HG03045 (cell line): ENCODE results near the gene ARR3.
"Not testable (repeated sequence)": the region's sequence is repeated elsewhere in the genome, so short reads cannot be mapped to it uniquely, and the experiment has no call there.

Experiments used
- ATAC-seq: cut with Tn5 transposase; IDR thresholded peaks from one replicate; pipeline ENCODE4 v1.9.1; 2021; ENCODE audit warnings: mild to moderate bottlenecking, moderate library complexity; ENCODE audit not compliant: unreplicated experiment

Gene ARR3

GRCh38 chrX:70268034-70268433, at the start of gene ARR3:
Gene ARR3, plus strand, starts transcription at chrX:70268334. Its CDS starts 1,052 bp downstream, at chrX:70269386.
- no peak for ATAC-seq

DNA sequence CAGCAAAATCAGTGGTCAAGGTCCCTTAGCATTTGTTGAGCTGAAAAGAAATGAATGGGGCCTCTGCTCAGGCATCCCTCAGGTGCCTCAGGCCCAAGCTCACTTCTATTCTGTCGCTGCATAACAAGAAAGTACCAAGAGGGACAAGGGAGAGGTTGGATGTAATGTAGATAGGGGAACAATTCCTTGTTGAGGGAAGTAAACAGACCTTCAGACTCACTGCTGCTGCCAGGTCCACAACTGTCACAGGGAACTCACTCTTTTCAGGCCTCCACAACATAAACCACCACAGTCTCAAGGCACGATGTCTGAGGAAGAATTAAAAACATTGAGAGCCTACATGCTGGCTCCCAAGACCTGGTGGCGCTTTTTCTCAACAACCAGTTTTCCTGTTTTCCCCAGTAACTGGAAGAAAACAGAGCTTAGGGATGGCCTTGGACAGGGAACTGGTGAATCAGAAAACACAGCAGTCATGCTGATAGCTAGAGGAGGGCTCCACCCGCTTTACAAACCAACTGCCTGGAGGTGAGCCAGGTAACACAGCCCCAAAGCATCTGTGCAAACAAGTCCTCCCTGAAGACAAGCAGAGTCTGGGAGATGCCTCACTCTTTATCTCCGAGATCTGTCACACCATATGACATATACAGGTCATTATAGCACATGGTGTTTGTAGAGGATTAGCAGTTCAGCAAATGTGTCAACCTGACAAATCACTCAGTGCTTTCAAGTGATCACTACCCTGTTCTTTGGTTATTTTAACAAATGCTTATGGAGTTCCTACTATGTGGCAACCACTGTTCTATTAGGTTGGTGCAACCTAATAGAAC, 48.0 kb upstream of the ARR3 start:
- ATAC-seq: no peak

GRCh38 chrX:70226048-70226447, 42.1 kb upstream of the ARR3 start:
- ATAC-seq: no peak

DNA sequence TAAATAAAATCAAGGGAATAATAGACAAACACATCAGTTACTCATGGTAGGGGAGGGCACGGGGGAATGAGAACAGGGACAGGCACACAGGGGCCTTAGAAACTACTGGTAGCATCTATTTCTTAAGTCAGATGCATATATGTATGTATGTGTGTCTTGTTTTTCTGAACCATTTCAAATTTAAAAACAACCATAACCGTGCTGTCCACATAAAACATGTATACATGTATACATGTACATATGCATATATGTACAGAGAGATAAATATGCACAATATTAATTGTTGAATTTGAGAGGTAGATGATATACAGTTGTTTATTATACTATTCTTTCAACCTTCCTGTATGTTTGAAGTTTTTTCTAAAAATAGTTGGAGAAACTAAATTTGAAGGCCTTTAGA, 41.4 kb upstream of the ARR3 start:
- ATAC-seq: no peak

DNA sequence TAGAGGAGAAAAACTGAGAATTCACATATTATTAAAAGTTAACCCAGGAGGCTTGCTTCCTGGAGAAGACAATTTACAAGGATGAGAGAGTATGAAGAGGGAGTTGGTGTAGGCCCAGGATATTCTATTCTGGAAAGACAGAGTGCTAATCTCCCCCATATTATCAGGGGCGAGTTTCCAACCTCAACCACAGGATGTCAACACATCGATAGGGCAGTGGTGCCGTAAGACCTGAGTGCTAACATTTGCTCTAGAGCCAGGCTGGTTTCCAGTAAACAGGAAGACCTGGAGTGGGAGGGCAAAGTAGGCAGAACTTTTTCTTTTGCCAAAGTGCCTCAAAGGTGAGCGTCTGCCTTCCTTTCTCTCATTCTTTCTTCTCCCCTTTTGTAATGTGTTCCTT, 36.5 kb upstream of the ARR3 start:
- ATAC-seq: no peak

- no peak for ATAC-seq
Measured at GRCh38 chrX:70234355-70234754, 33.8 kb upstream of the ARR3 start, which contains the start of gene AWAT1. Gene AWAT1, plus strand, starts transcription at chrX:70234655. Its CDS starts 41 bp downstream, at chrX:70234696.

GRCh38 chrX:70240751-70241150, 27.4 kb upstream of the ARR3 start:
- ATAC-seq: no peak

GRCh38 chrX:70241501-70241900, 26.6 kb upstream of the ARR3 start:
- no peak for ATAC-seq

GRCh38 chrX:70243601-70244000, 24.5 kb upstream of the ARR3 start:
- not testable (repeated sequence) for ATAC-seq

DNA sequence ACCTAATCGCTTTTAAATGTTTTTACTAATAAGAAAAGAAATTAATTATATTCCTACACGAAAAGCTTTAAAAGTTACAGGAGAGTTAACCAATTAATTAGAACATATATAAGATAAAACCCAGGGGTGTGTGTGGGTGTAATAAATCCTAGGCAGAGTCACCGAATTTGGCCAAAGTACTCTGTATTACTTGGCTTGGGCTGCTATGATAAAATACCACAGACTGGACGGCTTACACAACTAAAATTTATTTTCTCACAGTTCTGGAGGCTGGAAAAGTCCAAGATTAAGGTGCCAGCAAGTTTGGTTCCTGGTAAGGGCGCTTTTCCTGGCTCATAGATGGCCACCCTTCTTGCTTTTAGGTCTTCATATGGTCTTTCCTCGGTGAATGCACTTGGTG, 23.3 kb upstream of the ARR3 start:
- no peak for ATAC-seq

GRCh38 chrX:70247252-70247651, 20.9 kb upstream of the ARR3 start:
- ATAC-seq: no peak

DNA sequence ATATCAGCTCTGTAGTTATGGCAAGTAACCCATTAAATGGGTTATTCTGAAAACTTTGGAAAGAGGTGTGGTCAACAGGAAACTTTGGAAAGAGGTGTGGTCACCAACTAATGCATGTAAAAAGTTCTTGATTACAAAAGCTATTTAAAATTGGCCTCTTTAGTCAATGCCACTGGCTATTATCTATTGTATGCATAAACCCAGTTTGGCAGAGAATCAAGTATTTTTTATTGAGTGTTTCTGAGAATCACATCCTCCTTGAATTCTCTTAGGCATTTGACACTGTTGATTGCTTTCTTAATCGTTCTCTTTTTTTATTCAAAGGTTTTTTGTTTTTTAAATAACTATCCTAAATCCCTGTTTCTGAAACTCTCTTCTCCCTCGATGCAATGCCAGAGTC, 15.6 kb upstream of the ARR3 start:
- no peak for ATAC-seq

- ATAC-seq: no peak
Measured at GRCh38 chrX:70253377-70254062, 14.6 kb upstream of the ARR3 start.

GRCh38 chrX:70254063-70254400, 14.1 kb upstream of the ARR3 start:
- no peak for ATAC-seq

- ATAC-seq: no peak
Measured at GRCh38 chrX:70254909-70255308, 13.2 kb upstream of the ARR3 start.

- no peak for ATAC-seq
Measured at GRCh38 chrX:70255452-70255851, 12.7 kb upstream of the ARR3 start.

- ATAC-seq: no peak
Measured at GRCh38 chrX:70257423-70258288, 10.5 kb upstream of the ARR3 start.

DNA sequence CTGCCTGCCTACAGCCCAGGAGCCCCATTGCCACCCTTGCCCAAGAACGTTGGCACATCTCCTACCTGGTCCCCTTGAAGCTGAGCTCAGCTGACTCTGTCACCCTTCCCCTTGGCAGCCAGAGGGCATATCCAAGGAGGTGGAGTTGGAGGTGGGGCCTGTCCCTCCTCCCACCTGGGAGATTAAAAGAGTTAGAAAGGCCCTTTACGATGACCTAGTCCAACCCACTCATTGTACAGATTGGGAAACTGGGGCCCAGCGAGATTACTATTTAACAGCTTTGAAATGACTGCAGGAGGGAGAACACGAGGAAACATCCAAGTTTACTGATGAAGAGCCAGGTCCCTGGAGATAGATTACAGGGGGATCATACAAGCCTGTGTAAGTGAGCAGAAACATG, 8.0 kb upstream of the ARR3 start, which contains the start of gene P2RY4:
Gene P2RY4, minus strand, starts transcription at position 101 of the 400 bp plus-strand sequence. CDS start 580 bp downstream, outside the sequence.
- no peak for ATAC-seq

DNA sequence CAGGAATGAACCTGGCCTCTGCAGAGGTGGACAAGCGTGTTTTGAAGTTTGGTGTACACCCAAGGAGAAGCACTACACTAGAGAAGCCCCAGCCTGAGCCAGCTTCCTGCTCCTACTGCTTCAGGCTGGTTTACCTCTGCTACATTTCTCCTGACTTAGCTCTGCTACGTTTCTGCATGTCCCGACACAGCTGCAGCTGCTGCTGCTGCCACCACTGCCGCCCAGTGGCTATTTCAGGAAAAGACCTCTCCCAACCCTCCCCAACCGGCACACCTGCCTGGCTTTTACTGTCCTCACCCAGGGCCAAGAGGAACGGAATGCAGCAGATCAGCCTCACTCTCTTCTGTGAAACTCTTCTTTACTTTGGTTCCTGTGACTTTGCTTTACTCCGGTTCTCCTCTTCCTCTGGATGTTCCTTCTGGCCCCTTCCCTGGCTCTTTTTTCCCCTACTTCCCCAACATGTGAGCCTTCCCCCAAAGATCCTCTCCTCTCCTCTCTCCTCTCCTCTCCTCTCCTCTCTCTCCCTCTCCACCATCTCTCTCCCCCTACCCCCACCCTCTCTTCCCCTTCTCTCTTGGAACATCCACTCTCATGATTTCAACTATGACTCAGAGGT, 5.1 kb upstream of the ARR3 start:
- ATAC-seq: no peak

DNA sequence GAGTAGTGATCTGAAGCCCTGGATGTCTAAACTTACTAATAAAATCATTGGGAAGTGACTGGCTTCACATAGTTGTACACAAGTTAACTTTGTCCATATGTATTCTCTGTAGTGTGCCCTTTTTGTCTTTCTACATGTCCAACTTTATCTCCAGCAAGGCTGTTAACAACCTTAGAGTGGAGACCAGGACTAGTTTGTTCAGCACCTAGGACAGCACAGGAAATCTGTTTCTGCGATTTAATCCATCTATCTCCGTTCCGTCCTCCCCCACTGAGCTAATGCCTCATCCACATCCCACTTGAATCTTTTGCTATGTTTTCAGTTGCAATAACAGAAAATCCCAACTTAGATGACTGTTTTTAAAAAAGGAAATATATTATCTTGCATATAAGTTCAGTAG, 3.4 kb upstream of the ARR3 start:
- ATAC-seq: no peak

DNA sequence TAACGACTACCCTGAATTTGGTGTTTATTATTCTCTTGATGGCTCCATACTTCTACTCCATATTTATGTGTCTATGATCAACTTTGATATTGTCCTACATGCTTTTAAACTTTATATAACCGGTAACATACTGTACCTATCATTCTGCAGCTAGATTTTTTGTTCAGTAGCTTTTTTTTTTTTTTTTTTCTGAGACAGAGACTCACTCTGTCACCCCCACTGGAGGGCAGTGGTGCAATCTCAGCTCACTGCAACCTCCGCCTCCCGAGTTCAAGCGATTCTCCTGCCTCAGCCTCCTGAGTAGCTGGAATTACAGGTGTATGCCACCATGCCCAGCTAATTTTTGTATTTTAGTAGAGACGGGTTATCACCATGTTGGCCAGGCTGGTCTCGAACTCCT, 5.9 kb downstream of the ARR3 start:
- ATAC-seq: not testable (repeated sequence)
